ENCODE data around the gene SS18L1.

- TF ChIP-seq CTCF (conservative IDR thresholded peaks at IDR 0.05 in 1 of 2, IDR thresholded peaks at IDR 0.05 in 1 of 2; ENCODE audit: low read depth in 1 of 2, low read length in 2 of 2) (no peak), EZH2 (IDR thresholded peaks at IDR 0.05; ENCODE audit: low read length, missing control alignments) (no peak)
Measured at GRCh38 chr20:62186887-62187866, 43.6 kb downstream of the SS18L1 start.

Measured in fibroblast of lung (primary cell).